Esophagus squamous epithelium (tissue), 4 donors: ENCODE results near the gene GPATCH11.

ENCODE experiments used
- POLR2A ChIP-seq, 4 donors: fragments of 450-650 bp; IDR thresholded peaks; one replicate each; pipeline ENCODE4 v1.6.1; 2017; ENCODE audit warnings: antibody characterized with exemption in 4 of 4, mild to moderate bottlenecking in 4 of 4, moderate library complexity in 3 of 4
- TF ChIP-seq, protein P1 (sequence below), 6 experiments: fragments of 450-650 bp in 4 of 6; fragments of 200-600 bp in 2 of 6; sonication (generic) in 2 of 6; IDR thresholded peaks; one replicate each; pipeline ENCODE4 v1.5.1; 2016 to 2019; ENCODE audit warnings: antibody characterized with exemption in 6 of 6, mild to moderate bottlenecking in 4 of 6, moderate library complexity in 4 of 6

- TF ChIP-seq, protein P1, sequence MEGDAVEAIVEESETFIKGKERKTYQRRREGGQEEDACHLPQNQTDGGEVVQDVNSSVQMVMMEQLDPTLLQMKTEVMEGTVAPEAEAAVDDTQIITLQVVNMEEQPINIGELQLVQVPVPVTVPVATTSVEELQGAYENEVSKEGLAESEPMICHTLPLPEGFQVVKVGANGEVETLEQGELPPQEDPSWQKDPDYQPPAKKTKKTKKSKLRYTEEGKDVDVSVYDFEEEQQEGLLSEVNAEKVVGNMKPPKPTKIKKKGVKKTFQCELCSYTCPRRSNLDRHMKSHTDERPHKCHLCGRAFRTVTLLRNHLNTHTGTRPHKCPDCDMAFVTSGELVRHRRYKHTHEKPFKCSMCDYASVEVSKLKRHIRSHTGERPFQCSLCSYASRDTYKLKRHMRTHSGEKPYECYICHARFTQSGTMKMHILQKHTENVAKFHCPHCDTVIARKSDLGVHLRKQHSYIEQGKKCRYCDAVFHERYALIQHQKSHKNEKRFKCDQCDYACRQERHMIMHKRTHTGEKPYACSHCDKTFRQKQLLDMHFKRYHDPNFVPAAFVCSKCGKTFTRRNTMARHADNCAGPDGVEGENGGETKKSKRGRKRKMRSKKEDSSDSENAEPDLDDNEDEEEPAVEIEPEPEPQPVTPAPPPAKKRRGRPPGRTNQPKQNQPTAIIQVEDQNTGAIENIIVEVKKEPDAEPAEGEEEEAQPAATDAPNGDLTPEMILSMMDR (IDR thresholded peaks at IDR 0.05): no peak
- TF ChIP-seq POLR2A (IDR thresholded peaks at IDR 0.05): no peak
Observed at GRCh38 chr2:37085731-37086147, 1.4 kb downstream of the GPATCH11 start.
